GM21576 (cell line): ENCODE results near the gene BRINP2.

Source experiments
- ATAC-seq: cut with Tn5 transposase; IDR thresholded peaks from one replicate; pipeline ENCODE4 v1.9.1; 2021; ENCODE audit warnings: mild to moderate bottlenecking, moderate library complexity; ENCODE audit not compliant: unreplicated experiment

The BRINP2 gene

GRCh38 chr1:177257128-177257527 is 86.4 kb downstream of the BRINP2 start:
- ATAC-seq, result no peak

- ATAC-seq, result no peak
These were observed 86.8 kb downstream of the BRINP2 start for GRCh38 chr1:177257576-177257975.

- no peak for ATAC-seq
These were observed 100.1 kb downstream of the BRINP2 start for GRCh38 chr1:177270863-177271262.

GRCh38 chr1:177273141-177273540 is 102.4 kb downstream of the BRINP2 start:
- ATAC-seq, result no peak

- no peak for ATAC-seq
These were observed 104.0 kb downstream of the BRINP2 start for GRCh38 chr1:177274687-177275211.

GRCh38 chr1:177275736-177276135 is 105.0 kb downstream of the BRINP2 start:
- ATAC-seq, result no peak

- ATAC-seq, result no peak
These were observed 108.0 kb downstream of the BRINP2 start for GRCh38 chr1:177278626-177279390.

- no peak for ATAC-seq
These were observed 111.1 kb downstream of the BRINP2 start for GRCh38 chr1:177281901-177282300.

GRCh38 chr1:177282976-177283375 is 112.2 kb downstream of the BRINP2 start:
- ATAC-seq, result no peak

GRCh38 chr1:177283380-177283779 is 112.6 kb downstream of the BRINP2 start:
- ATAC-seq, result no peak

GRCh38 chr1:177286396-177286795 is 115.6 kb downstream of the BRINP2 start:
- ATAC-seq, result no peak

GRCh38 chr1:177287270-177287669 is 116.5 kb downstream of the BRINP2 start:
- no peak for ATAC-seq

- ATAC-seq, result no peak
These were observed 117.2 kb downstream of the BRINP2 start for GRCh38 chr1:177287994-177288393.

GRCh38 chr1:177289532-177289931 is 118.8 kb downstream of the BRINP2 start:
- no peak for ATAC-seq

- ATAC-seq, result no peak
These were observed 129.7 kb downstream of the BRINP2 start for GRCh38 chr1:177300431-177300830.

GRCh38 chr1:177301425-177302124 is 130.8 kb downstream of the BRINP2 start:
- no peak for ATAC-seq

GRCh38 chr1:177302357-177303044 is 131.7 kb downstream of the BRINP2 start:
- ATAC-seq, result no peak

- ATAC-seq, result no peak
These were observed 134.6 kb downstream of the BRINP2 start for GRCh38 chr1:177305040-177306018.

GRCh38 chr1:177306019-177306415 is 135.3 kb downstream of the BRINP2 start:
- ATAC-seq, result no peak

GRCh38 chr1:177306981-177307380 is 136.2 kb downstream of the BRINP2 start:
- no peak for ATAC-seq
